Thyroid gland (tissue), 4 donors: ENCODE data around the gene SCN8A. TPM values are rescaled to one million over a fixed set of nuclear protein-coding genes. Genes with fewer than 3 reads are reported as not detected.

Source experiments
- DNase-seq, 2 donors: peaks; one replicate each; pipeline ENCODE4 v3.0.0-alpha.2; 2019
- H3K27ac ChIP-seq, 3 donors: fragments of 200-600 bp; sonication (generic); 1 replicate in 2 of 3; 2 replicates in 1 of 3; pipeline ENCODE4 v1.5.1; 2016 to 2019; ENCODE audit warnings: mild to moderate bottlenecking in 1 of 3, moderate library complexity in 1 of 3
- H3K27me3 ChIP-seq: fragments of 200-600 bp; sonication (generic); one replicate; pipeline ENCODE4 v1.5.1; 2019
- H3K36me3 ChIP-seq, 2 donors: fragments of 200-600 bp; sonication (generic); one replicate each; pipeline ENCODE4 v1.5.1; 2016 to 2019
- H3K4me1 ChIP-seq, 2 donors: fragments of 200-600 bp; sonication (generic); one replicate each; pipeline ENCODE4 v1.5.1; 2017 to 2019
- H3K4me3 ChIP-seq, 3 donors: fragments of 200-600 bp; sonication (generic); replicated peaks in 1 of 3; 1 replicate in 2 of 3; 2 replicates in 1 of 3; pipeline ENCODE4 v1.5.1; 2016; ENCODE audit warnings: mild to moderate bottlenecking in 1 of 3
- H3K9me3 ChIP-seq: fragments of 200-600 bp; sonication (generic); one replicate; pipeline ENCODE4 v1.5.1; 2017
- CTCF ChIP-seq, 6 experiments: fragments of 200-600 bp in 3 of 6; fragments of 450-650 bp in 3 of 6; sonication (generic) in 3 of 6; IDR thresholded peaks; one replicate each; pipeline ENCODE4 v1.5.1; 2016 to 2019; ENCODE audit warnings: antibody characterized with exemption in 6 of 6, mild to moderate bottlenecking in 2 of 6, inconsistent platforms in 1 of 6, moderate library complexity in 1 of 6
- POLR2A ChIP-seq, 2 donors: fragments of 450-650 bp; IDR thresholded peaks; one replicate each; pipeline ENCODE4 v1.6.1; 2017; ENCODE audit warnings: antibody characterized with exemption in 2 of 2, mild to moderate bottlenecking in 2 of 2, moderate library complexity in 1 of 2
- WGBS, 2 donors: methylation state at CpG; one replicate each; pipeline ENCODE4 v1.1.5; 2017; 5-methylcytosine and 5-hydroxymethylcytosine counted together
- intact Hi-C: fragments of 100-400 bp; cut with DNase I; formaldehyde crosslinking; loops from one replicate; pipeline ENCODE4 v1.15.1; 2023
- total RNA-seq, 4 donors: library from RNA; depleted of rRNA; stranded (reverse); fragments of >200 nt; gene quantifications; one replicate each; pipeline ENCODE4 v1.2.3, GENCODE V29; 2016

SCN8A gene
- total RNA-seq, 4 donors from 2014 or later = 0.89 to 3.7 (median 1.3) TPM

DNA sequence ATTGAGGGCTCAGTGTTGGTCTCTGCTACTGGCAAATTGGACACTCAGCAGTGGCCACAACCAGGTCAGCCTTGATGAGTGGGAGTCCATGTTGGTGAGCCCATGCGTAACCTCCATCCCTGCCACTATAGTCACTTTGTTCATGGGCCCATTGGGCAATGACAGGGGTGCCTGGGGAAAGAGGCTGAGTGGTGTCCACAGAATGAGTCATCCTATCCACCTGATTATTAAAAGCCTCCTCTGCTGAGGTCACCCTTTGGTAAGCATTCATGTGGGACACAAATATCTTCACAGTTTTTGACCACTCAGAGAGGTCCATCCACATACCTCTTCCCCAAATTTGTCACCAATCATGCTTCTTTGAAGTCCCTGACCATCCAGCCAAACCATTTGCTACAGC is 207.5 kb downstream of the SCN8A start:
- Histone ChIP-seq H3K9me3 (no peaks in the 10 kb centered on the region), H3K27me3 (no peaks in the 10 kb centered on the region), H3K27ac (no peak overlapping the region), H3K36me3 (no peaks in the 10 kb centered on the region), H3K4me1 (no peaks in the 10 kb centered on the region), H3K4me3 (no peak overlapping the region)
- no peak for TF ChIP-seq CTCF (IDR thresholded peaks at IDR 0.05)
- no peak for TF ChIP-seq POLR2A (IDR thresholded peaks at IDR 0.05)
- intact Hi-C loops = no loop called here
- no peak for DNase-seq
- 86 to 100% methylated on average over 1 of the region's 1 CpG for WGBS, 2 donors

DNA sequence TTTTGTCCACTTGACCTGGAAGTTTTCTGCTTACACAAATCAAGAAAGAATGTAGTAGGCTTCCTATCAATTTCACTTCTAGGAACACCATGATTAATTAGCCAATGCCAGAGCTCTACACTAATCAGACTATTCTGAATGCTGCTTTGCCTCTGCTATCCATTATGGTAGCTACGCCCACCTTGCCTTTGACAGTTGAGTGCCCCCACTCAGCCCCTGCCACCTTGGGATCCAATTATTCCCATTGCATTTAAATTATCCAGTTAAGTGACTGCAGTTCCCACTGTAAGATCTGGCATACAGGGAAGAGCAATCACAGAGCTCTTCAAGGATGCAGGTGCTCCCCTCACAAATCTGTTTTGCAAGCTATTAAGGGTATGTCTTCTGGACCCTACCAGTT is 210.0 kb downstream of the SCN8A start:
- intact Hi-C loops = no loop called here

DNA sequence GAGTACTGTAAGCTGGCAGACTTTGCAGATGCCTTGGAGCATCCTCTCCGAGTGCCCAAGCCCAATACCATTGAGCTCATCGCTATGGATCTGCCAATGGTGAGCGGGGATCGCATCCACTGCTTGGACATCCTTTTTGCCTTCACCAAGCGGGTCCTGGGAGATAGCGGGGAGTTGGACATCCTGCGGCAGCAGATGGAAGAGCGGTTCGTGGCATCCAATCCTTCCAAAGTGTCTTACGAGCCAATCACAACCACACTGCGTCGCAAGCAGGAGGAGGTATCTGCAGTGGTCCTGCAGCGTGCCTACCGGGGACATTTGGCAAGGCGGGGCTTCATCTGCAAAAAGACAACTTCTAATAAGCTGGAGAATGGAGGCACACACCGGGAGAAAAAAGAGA is 215.9 kb downstream of the SCN8A start:
- TF ChIP-seq POLR2A (IDR thresholded peaks at IDR 0.05) (no peak), CTCF (IDR thresholded peaks at IDR 0.05) (no peak)
- Histone ChIP-seq H3K27ac (no peak overlapping the region), H3K9me3 (no peaks in the 10 kb centered on the region), H3K4me1 (no peaks in the 10 kb centered on the region), H3K27me3 (no peaks in the 10 kb centered on the region), H3K36me3 (no peaks in the 10 kb centered on the region), H3K4me3 (no peak overlapping the region)
- DNase-seq = no peak
- intact Hi-C loops = no loop called here
- 93 to 97% methylated on average over 14 to 16 of the region's 16 CpGs for WGBS, 2 donors

More for the DNA sequence above, 210.0 kb downstream of the SCN8A start:
- no peaks in the 10 kb centered on the region for H3K27me3 ChIP-seq
- no peak overlapping the region for H3K4me3 ChIP-seq
- no peaks in the 10 kb centered on the region for H3K4me1 ChIP-seq
- no peak overlapping the region for H3K27ac ChIP-seq
- no peak for DNase-seq
- no peaks in the 10 kb centered on the region for H3K9me3 ChIP-seq
- TF ChIP-seq CTCF (IDR thresholded peaks at IDR 0.05) = no peak
- WGBS, 2 donors = 95 to 100% methylated on average over 1 of the region's 1 CpG
- no peaks in the 10 kb centered on the region for H3K36me3 ChIP-seq

- H3K4me3 ChIP-seq = no peak overlapping the region
- H3K27me3 ChIP-seq = no peaks in the 10 kb centered on the region
- WGBS, 2 donors = 71 to 72% methylated on average over 3 of the region's 3 CpGs
- H3K27ac ChIP-seq = no peak overlapping the region
- intact Hi-C loops = no loop called here
- no peak for DNase-seq
- H3K36me3 ChIP-seq = no peaks in the 10 kb centered on the region
- peaks cover 0 to 4% of the 10 kb centered on the region in 2 donors for H3K4me1 ChIP-seq
- H3K9me3 ChIP-seq = no peaks in the 10 kb centered on the region
- TF ChIP-seq CTCF (IDR thresholded peaks at IDR 0.05) (no peak), POLR2A (IDR thresholded peaks at IDR 0.05) (no peak)
Measured at GRCh38 chr12:51809193-51809592, 218.2 kb downstream of the SCN8A start.

DNA sequence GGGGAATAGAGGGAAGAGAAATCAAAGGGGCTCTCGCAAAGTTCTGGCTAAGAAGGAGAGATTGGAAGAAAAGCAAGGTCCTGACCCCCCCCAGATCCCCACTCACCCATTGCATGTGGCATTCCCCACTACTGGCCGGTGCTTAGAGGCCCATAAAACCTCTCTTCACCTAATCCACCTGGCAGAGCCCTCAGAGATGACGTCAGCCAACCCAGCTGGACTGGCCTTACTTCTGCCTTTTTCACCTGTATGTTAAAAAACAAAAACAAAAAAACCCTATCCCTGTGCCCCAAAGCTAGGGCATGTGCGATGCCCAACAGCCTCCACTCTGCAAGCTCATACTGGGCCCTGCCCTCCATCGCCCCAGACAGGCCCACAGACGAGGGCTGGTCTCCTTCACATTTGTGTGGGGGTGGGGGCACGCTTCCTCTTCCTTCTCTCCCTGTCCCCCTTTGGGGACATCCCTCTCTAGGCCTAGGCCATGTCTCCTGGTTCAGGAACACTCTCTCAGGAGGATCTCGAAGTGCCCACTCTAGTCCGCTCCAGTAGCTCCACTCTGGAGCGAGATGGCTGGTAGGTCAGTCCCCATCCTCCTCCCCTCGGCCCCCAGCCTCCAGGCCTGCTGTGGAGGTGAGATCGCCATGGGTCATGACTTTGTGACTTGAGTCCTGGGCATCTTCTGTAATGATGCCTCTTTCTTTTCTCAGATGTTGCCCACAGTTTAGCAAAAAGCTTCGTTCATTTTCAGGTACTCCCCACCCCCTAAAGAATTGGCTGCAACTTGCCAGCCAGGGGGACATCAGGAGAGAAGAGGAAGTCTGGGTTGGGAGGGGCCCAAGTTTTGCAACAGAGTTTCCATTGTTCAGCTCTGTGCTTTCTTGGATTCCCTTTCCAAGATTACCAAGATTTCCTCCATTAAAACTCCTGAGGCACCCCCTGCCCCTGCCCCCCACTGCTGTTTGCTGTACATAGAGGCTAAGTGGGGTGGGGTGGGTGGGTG is 220.5 kb downstream of the SCN8A start:
- Histone ChIP-seq H3K4me3 (no peak overlapping the region), H3K9me3 (no peaks in the 10 kb centered on the region), H3K27ac (no peak overlapping the region), H3K36me3 (no peaks in the 10 kb centered on the region), H3K4me1 (peaks cover 0 to 12% of the 10 kb centered on the region in 2 donors), H3K27me3 (no peaks in the 10 kb centered on the region)
- peak in 1 of 2 donors; percentile 15 for DNase-seq
- no peak for TF ChIP-seq POLR2A (IDR thresholded peaks at IDR 0.05)
- TF ChIP-seq CTCF (IDR thresholded peaks at IDR 0.05) = no peak
- WGBS, 2 donors = 61 to 73% methylated on average over 13 of the region's 13 CpGs
- intact Hi-C loops = no loop called here
